ENCODE results near the gene ABLIM2.

Gene ABLIM2

GRCh38 chr4:8192748-8193738, 34.4 kb upstream of the ABLIM2 start:
- DNase-seq: no peak

- DNase-seq: no peak
Measured at GRCh38 chr4:8191136-8191747, 32.6 kb upstream of the ABLIM2 start.

- DNase-seq: no peak
Measured at GRCh38 chr4:8189551-8190466, 31.2 kb upstream of the ABLIM2 start.

- DNase-seq: no peak
Measured at GRCh38 chr4:8188743-8189550, 30.3 kb upstream of the ABLIM2 start.

GRCh38 chr4:8188085-8188484, 29.5 kb upstream of the ABLIM2 start:
- DNase-seq: no peak

GRCh38 chr4:8185930-8186329, 27.3 kb upstream of the ABLIM2 start:
- DNase-seq: no peak

- DNase-seq: no peak
Measured at GRCh38 chr4:8185295-8185694, 26.7 kb upstream of the ABLIM2 start.

GRCh38 chr4:8184061-8184460, 25.4 kb upstream of the ABLIM2 start:
- DNase-seq: no peak

GRCh38 chr4:8182858-8183725, 24.5 kb upstream of the ABLIM2 start:
- no peak for DNase-seq

GRCh38 chr4:8182294-8182693, 23.7 kb upstream of the ABLIM2 start:
- DNase-seq: no peak

- no peak for DNase-seq
Measured at GRCh38 chr4:8181844-8182243, 23.2 kb upstream of the ABLIM2 start.

GRCh38 chr4:8181119-8181518, 22.5 kb upstream of the ABLIM2 start:
- no peak for DNase-seq

- no peak for DNase-seq
Measured at GRCh38 chr4:8180310-8181093, 21.9 kb upstream of the ABLIM2 start.

- no peak for DNase-seq
Measured at GRCh38 chr4:8179771-8180170, 21.2 kb upstream of the ABLIM2 start.

- DNase-seq: no peak
Measured at GRCh38 chr4:8179074-8179473, 20.5 kb upstream of the ABLIM2 start.

- no peak for DNase-seq
Measured at GRCh38 chr4:8177956-8178355, 19.3 kb upstream of the ABLIM2 start.

GRCh38 chr4:8177552-8177951, 18.9 kb upstream of the ABLIM2 start:
- DNase-seq: no peak

GRCh38 chr4:8176547-8177399, 18.2 kb upstream of the ABLIM2 start:
- DNase-seq: peak; percentile 24

GRCh38 chr4:8175686-8176085, 17.1 kb upstream of the ABLIM2 start:
- no peak for DNase-seq

Measured in effector CD4-positive, alpha-beta T cell (primary cell).